GM18511 (cell line): ENCODE measurements around the gene IRGC.
"Not testable (repeated sequence)": the region's sequence is repeated elsewhere in the genome, so short reads cannot be mapped to it uniquely, and the experiment has no call there.

Experiments used
- ATAC-seq: cut with Tn5 transposase; IDR thresholded peaks from one replicate; pipeline ENCODE4 v1.9.1; 2021; ENCODE audit warnings: mild to moderate bottlenecking, moderate library complexity; ENCODE audit not compliant: unreplicated experiment

Gene IRGC, protein sequence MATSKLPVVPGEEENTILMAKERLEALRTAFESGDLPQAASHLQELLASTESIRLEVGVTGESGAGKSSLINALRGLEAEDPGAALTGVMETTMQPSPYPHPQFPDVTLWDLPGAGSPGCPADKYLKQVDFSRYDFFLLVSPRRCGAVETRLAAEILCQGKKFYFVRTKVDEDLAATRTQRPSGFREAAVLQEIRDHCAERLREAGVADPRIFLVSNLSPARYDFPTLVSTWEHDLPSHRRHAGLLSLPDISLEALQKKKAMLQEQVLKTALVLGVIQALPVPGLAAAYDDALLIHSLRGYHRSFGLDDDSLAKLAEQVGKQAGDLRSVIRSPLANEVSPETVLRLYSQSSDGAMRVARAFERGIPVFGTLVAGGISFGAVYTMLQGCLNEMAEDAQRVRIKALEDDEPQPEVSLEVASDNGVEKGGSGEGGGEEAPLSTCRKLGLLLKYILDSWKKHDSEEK

GRCh38 chr19:43715776-43716175 is at the start of gene IRGC:
Gene IRGC, plus strand, starts transcription at chr19:43716076. Its CDS starts 2,483 bp downstream, at chr19:43718559.
- ATAC-seq, result no peak

GRCh38 chr19:43667126-43667875 is 48.6 kb upstream of the IRGC start:
- no peak for ATAC-seq

- ATAC-seq, result no peak
Observed at GRCh38 chr19:43667876-43668405, 47.9 kb upstream of the IRGC start.

- peak; percentile 89 for ATAC-seq
Observed at GRCh38 chr19:43668406-43669109, 47.3 kb upstream of the IRGC start.

DNA sequence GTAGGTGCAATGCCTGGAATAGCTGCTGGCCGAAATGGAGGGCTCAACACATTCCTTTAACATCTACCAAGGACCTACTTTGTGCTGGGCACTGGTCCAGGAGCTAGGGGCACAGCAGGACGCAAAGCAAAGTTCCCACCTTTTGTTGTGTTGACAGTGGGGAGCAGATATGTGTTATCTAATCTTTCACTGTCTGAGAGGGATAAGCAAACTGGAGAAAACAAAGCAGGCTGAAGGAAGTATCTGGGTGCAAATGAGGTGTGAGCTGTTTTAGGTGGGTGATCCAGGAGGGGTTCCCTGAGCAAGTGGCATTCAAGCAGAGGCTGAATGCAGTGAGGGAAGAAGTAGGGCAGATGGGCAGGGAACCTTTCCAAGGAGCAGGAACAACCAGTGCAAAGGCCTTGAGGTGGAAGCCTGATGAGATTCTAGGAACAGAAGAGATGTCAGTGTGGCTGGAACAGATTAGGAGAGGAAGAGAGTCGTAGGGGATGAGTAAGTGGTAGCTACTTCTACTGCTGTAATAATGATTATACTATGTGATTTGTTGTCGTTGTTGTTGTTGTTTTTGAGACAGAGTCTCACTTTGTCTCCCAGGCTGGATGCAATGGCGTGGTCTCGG is 43.7 kb upstream of the IRGC start:
- no peak for ATAC-seq

DNA sequence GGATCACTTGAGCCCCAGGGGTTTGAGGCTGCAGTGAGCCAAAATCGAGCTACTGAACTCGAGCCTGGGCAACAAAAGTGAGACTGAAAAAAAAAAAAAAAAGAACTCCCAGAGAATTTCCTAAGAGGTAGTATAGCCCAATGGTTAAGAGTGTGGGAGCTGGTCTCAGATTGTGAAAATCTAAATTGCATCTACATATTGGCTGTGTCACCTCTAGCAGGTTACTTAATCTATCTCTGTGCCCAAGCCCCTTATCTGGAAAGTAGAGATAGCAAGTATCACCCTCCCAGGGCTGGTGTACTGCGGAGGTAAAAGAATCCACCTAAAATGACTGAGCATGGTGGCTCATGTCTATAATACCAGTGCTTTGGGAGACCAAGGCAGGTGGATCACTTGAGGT is 42.2 kb upstream of the IRGC start:
- ATAC-seq, result no peak

DNA sequence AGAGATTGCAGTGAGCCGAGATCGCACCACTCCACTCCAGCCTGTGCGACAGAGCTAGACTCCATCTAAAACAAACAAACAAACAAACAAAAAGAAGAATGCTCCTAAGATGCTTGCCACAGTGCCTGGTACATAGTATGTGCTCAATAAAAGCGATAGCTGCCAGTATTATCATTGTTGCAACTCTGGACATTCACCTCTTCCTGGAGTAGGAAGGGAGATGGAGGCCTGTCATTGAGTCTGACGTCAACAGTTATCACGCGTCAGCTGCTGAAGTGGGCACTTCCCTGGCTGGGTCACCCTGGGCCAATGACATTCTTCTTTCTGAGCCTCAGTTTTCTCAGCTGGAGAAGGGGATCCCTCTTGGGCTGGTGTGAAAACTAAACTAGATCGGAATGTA is 41.7 kb upstream of the IRGC start:
- no peak for ATAC-seq

DNA sequence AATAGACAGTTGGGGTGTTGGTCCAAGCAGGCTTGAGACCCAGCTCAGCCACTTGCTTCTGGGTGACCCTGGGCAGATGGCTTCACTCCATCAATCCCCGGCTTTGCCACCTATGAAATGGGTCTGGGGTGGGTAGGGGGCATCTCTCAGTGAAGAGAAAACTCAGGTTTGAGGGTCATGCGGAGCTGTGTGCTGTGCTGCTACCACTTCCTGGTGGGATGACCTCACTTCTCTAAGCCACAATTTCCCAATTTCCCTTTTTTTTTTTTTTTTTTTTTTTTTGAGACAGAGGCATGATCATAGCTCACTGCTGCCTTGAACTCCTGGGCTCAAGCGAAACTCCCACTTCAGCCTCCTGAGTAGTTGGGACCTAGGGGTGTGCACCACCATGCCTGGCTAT is 41.3 kb upstream of the IRGC start:
- ATAC-seq, result no peak

DNA sequence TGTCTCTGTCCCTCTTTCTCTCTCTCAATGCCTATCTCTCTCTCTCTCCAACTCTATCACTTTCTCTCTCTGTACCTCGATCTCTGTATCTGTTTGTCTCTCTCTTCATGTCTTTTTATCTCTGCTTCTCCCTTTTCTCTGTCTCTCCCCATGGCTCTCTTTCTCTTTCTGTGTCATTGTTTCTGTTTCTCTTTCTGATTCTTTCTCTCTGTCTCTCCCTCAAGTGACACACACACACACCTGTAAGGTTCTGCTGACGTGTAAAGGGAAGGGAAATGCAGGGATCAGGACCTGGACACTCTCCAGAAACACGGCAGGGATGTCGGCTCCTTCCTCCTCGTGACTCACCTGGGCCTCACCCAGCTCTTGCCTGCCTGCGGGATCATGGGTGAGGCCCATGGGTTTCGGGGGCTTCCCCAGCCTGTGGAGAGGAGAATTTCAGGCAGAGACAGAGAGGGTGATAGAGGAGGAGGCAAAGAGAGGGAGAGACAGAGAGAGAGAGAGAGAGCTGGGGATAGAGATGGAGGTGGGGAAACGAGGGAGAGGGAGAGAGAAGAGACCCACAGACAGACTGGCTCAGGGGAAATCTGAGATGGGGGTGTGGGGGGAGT is 40.5 kb upstream of the IRGC start:
- ATAC-seq, result peak; percentile 61

DNA sequence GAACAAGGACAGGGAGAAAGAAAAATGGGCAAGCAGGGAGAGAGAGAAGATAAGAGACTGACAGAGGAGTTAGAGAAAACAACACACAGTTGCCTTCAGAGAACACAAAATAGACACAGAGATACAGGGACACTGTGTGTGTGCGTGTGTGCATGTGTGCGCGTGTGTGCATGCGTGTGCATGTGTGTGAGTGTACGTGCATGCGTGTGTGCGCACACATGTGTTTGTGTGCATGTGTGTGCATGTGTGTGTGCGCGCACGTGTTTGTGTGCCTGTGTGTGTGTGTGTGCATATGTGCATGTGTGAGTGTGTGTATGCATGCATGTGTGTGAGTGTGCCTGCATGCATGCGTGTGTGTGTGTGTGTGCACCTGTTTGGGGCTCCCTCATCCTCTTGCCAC is 40.0 kb upstream of the IRGC start:
- no peak for ATAC-seq

DNA sequence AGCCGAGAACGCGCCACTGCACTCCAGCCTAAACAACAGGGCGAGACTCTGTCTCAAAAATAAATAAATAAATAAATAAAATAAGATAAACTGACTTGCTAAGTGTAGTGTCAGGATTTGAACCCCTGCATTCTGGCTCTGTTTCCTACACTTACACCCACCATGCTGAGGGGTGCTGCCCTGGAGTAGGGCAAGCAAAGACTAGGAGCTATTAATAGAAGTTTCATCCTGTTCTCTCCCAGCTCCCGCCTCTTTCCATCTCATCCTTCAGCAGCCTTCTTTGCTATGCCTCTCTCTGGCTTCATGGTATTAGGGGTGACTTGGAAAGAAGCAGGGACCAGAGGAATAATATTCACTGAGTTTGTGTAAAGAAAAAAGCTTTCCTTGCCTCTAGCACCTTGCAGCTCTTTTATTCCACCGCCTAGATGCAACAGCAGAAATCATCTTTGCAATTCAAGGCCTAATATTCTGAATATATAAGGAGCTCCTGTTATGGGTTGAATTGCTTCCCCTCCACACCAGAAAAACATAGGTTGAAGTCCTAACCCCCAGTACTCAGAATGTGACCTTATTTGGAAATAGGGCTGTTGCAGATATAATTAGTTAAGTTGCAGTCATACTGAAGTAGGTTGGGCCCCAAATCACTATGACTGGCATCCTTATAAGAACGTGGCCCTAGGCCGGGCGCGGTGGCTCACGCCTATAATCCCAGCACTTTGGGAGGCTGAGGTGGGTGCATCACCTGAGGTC is 37.2 kb upstream of the IRGC start:
- ATAC-seq, result no peak

GRCh38 chr19:43681821-43682220 is 34.1 kb upstream of the IRGC start:
- no peak for ATAC-seq

- ATAC-seq, result not testable (repeated sequence)
Observed at GRCh38 chr19:43682269-43682668, 33.6 kb upstream of the IRGC start.

DNA sequence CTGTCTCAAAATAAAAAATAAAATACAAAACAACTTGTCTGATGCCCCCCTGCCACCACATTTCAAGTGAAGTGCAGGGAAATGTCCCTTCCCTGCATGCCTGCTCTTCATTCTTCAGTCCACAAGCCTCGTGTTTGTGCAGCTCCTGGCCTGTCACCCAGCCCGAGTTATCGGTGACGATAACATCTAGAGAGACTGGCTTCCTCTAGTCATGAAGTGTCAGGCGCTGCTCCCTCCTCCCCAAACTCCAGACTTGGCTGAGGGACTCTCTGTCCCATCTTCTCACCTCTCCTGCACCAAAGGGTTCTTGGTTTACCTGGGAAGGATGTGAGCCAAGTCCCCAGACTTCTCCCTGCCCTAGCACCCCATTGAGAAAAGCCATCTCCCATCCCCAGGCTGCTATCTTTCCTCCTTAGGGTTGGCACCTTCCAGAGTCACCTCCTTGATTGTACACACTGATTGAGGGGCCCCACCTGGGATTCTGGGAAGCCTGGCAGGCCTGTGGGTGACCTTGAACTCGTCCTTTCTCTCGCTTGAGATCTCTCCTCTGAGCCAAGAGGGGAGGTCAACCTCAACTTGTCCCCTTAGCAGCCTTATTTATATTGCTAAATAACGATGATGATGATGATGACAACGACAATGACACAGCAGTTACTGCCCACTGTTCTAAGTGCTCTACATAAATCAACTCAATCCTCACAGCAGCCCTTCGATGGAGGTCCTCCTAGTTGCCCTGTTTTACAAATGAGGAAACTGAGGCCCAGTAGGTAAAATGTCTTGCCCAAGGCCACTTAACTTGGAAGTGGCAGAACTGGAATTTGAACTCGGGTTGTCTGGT is 32.8 kb upstream of the IRGC start:
- ATAC-seq, result no peak

- no peak for ATAC-seq
Observed at GRCh38 chr19:43683905-43684304, 32.0 kb upstream of the IRGC start.

- no peak for ATAC-seq
Observed at GRCh38 chr19:43684326-43684725, 31.6 kb upstream of the IRGC start.

DNA sequence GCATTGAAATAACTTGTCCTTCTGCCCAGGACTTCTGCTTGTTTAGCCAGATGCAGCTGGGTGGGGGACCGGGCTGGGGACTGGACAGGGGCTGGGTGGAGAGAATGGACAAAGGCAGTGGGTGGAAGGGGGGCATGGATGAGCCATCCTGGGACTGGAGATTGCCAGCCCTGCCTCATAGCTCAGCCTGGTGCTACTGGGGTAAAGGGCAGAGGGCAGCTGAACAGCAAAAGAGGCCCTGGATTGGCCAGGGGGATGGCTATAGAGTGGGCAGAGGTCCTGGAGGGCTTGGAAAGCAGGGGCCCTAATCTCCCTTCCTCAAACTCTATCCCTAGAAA is 28.2 kb upstream of the IRGC start:
- no peak for ATAC-seq

DNA sequence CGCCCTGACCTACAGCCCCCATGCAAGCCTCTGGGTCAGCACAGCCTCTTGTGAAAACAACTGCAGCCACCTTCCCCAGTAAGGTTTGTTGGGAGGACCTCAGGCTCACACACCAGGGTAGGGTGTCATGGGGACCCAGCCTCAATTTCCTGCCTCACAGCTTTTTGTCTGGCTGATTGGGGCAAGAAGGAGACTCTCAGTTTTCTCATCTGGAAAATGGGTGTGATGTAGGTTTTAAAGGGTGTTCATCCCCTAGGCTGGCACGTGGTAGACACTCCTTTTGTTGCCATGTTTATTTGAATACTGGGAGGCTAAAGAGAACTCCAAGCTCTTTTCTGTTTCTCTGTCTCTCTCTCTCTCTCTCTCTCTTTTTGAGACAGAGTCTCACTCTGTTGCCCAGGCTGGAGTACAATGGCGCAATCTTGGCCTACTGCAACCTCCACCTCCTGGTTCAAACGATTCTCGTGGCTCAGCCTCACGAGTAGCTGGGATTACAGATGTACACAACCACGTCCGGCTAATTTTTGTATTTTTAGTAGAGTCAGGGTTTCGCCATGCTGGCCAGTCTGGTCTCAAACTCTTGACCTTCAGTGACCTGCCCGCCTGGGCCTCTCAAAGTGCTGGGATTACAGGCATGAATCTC is 27.7 kb upstream of the IRGC start:
- no peak for ATAC-seq
